GM18868 (cell line): ENCODE measurements around the gene SPDEF.

Source experiments
- ATAC-seq: cut with Tn5 transposase; IDR thresholded peaks from one replicate; pipeline ENCODE4 v1.9.1; 2021; ENCODE audit warnings: mild to moderate bottlenecking, moderate library complexity; ENCODE audit not compliant: unreplicated experiment

The SPDEF gene

DNA sequence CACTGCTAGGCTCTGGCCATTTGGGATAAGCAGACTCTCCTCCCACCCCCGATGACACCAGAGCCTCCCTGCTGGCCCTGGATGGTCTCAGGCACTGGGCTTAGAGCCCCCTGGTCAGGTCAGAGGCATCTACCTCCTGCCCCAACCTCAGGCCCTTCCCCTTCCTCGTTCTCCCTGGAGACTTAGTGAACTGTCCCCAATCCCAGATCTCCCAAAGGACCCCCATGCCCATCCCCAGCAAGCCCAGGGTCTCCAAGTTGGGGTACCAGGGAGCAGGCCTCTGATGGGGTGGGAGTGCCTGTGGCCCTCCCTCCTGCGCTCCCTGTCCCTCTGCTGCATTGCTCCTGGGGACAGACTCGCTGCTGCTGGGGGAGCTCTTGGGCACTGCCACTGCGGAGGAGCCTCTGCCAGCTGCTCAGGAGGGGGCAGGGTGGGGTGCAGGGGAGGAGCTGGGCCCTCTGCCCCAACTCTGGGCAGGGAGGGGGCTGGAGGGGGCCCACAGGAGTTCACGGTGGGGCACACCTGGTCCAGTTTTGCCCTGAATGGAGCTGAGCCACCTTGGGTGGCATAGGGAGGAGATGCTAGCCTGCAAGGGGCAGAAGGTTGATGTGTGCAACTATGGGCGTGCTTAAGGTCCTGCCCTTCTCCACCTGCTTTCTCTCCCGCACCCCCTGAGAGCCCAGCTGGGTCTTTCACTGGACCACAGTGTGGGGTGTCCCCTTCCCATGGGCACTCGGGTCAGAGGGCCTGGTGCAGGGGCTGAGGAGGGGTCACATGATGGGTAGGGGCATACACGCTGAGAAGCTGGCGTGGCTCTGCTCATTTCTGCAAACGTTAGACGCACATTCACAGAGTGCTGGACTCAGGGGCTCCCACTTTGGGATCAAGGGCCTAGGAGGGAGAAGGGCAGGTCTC is 40.4 kb downstream of the SPDEF start:
- no peak for ATAC-seq

DNA sequence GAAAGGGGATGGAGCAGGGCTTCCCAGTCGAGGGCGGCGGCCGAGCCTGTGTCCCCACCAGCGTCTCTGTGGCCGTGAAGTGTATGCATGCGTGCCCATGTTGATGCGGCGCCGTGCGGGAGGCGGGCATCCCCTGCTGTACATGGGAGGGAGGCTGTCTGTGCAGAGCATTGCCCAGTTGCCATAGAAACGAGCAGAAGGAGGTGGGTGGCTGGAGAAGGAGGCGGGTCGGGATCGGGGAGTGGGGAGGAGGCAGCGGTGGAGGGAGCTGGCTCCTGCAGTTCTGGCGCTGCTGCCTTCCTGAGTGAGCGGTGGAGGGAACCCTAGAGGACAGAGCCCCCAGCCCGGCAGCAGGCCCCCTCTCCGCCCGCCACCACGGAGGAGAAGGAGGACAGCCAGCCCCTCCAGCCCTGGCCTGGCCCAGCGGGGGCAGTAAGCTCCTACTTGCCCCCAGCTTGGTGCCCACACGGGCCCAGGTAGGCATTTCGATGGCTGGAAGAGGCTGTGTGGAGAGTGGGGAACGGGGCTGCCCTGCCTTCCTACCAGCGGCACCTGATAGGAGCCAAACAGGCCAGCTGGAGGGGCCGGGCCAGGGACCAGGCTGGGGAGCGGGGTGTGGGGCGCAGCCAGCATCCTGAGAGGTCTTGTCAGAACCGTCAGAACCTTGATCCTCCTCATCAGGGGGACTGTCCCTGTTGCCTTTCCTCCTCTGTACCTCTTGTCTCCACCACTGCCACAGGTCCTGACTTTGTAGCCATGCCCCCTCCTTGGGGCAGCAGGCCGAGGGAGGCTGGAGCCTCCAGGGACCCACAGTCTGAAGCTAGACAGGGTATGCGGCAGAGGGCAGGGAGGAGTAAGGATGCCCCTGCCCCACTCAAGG is 41.3 kb downstream of the SPDEF start:
- ATAC-seq = no peak

DNA sequence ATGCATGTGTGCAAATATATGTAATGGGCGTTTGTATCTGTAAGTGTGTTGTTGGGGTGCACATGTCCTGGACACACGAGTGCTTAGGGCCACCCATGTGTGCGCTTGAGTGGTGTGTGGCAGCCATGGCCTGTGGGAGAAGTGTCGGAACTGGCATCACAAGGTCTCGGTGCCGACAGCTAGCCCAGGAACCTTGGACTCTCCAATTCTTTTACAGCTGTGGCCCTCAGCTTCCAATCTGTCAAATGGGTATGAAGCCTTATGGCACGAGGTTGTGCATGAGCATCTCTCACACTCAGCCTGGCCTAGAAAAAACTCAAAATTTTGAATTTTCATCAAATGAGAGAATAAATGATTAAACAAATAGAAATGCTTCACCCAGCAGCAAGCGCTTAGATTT is 42.0 kb downstream of the SPDEF start:
- no peak for ATAC-seq

DNA sequence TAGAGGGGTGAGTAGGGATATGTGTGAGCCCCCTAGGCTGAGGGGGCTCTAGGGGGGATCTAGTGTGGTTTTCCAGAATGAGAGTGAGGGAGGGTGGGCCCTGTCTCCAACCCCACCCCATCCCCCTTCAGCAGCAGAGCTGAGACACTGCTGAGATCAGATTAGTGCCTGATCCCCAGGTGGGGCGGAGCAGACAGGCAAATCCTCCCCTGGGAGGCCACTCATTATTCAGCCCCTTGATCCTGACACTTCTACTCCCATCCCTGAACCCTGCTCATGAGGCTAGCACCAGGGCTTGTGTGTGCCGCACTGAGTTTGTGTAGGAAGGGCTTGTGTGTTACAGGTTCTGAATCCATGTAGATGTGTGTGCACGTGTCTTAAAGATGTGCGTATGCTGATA is 42.5 kb downstream of the SPDEF start:
- ATAC-seq = no peak

DNA sequence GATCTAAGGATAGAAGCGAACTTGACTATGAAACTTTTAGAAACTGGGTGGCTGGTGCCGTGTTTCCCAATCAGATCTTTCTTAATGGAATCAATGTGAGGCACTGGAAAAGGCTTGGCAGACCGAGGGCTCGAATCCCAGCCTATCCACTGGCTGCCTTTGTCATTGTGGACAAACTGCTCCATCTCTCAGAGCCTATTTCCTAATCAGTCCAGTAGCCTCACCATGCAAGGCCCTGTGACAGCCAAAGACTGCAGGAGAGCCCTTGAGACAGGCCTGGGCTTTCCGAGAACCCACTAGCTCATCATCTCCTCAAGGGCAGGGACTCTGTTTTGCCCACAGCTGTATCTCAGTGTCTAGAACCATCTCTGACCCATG is 43.4 kb downstream of the SPDEF start:
- ATAC-seq = no peak

DNA sequence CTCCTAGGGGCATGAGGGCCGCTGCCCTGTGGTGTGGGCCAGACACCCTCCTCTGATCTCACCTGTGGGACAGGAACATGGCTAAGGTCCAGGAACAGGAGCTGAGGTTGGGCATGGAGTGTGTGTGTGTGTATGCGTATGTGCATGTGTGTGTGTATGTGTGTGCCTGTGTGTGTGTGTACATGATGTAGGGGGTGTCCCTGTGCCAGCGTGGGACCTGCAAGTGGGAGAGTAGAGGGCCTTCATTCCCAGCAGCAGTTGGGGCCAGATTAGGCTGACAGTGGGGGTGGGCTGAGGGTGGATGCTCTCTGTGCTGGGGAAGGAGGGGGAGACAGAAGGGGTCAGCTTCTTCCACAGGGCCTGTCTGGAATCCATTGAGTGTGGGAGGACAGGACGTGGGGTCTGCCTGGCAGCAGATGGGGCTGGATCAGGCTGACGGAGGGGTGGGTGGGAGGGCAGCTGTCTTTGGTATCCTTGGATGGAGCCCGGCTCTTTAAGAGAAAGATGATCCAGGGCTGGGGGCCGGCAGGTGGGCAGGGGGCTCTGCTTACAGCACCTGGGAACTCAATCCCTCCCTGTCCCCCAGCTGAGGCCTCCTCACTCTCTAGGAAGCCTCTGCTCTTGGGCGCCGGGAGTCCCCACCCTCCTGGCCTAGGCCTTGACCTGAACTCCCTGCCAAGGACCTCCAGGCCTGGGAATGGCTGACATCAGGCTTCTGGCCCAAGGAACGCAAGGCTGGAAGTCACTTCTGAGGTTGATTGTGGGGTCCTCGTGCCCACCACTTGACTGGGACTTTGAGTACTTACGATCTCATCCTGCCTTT is 44.0 kb downstream of the SPDEF start:
- ATAC-seq = no peak

DNA sequence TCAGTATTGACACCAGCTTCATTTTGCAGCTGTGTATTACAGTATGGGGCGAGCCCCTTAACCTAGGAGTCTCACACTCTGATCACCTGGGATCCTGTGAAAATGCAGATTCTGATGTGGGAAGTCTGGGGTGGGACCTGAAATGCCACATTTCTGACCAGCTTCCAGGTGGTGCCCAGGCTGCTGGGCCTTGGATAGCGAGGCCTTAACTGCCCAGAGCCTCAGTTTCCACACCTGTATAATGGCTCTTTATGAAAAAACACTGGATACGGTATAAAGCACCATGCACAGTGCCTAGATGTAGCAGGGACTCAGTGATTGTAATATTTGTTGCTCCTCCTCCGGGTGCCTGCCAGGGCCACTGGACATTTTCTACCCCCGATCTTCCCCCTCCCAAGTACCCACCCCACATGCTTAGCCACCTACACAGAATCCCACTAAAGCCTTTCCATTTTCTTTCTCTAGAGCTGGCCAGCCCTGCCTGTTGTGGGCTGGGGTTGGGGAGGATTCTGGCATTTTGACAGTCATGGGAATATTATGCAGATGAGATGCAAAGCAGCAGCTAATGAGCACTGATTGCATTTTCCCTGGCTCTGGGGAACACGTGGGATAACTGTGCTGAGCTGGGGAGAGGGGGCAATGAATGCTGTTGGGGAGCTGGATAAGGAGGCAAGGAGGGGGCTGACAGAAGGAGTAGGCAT is 44.8 kb downstream of the SPDEF start:
- ATAC-seq = no peak

DNA sequence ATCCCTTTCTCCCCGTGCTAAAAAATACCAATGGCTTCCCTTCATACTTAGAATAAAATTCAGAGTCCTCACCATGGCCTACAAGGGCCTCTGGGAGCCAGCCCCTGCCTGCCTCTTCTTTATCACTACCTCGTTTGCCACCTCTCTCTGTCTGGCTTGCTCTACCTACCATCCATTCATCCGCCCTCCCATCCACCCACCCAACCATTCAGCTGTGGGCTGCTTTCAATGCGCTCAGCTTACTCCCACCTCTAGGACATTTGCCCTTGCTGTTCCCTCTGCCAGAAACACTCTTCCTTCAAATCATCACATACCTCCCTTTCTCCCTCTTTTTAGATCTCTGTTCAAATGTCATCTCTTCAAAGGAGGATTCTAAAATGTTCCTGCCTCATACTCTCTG is 45.8 kb downstream of the SPDEF start:
- ATAC-seq = no peak

DNA sequence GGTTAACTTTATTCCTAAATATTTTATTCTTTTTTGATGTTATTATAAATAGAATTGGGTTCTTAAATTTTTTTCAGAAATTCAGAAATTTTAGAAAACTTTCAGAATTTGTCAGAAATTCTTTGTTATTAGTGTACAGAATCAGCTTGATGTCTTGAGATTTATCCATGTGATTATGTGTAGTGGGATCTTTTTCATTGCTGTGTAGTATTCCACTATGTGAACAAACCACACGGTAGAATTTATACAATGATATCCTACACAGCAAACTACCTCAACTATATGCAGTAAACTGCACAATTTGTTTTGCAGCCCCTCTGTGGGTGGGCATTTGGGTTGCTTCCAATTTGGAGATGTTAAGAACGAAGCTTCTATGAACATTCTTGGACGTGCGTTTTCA is 46.3 kb downstream of the SPDEF start:
- no peak for ATAC-seq

DNA sequence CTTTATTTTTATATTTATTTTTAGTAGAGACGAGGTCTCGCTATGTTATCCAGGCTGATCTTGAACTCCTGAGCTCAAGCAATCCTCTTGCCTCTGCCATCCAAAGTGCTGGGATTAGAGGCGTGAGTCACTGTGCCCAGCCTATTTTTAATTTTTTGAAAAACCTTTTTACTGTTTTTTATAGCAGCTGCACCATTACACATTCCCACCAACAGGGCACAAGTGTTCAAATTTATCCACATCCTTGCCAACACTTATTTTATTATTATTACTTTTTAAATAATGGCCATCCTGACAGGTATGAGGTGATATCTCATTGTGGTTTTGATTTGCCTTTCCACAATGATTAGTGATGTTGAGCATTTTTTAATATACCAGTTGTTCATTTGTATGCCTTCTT is 47.7 kb downstream of the SPDEF start:
- ATAC-seq = no peak

DNA sequence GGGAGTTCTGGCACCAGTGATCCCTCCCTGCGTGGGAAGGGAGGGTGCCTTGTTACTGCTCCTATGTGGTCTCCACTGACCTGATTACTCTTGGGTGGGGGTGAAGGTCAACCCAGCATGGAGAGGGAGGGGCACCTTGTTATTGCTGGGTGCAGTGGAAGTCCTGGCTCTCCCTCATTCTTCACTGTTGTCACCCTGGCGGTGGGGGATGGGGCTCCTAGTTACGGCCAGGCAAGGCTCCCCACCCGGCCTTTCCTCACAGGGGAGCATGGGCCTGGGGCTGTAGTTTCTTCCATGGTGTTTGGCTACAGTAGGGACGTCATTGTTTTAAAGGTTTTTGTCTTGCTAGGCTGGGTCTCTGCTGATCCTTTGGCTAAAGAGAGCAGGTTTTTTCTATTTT is 49.4 kb downstream of the SPDEF start:
- no peak for ATAC-seq

DNA sequence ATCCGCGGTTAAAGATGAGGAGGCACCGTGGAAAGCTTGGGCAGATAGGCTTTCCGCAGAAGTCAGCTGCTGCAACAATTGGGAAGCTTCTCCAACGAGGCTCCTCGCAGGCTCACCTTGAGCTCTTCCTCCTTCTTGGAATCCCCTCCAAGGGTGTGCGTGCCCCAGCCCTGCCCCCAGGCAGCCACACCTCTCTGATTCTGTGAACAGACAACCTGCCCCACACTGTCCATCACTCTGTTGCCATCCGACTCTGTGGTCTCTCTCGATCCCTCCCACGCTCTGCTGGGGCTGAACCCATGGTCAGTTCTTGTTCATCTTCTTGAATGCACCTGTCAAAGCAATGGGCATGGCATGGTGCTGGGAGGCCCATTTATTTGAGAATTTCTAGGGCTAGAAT is 58.7 kb downstream of the SPDEF start:
- ATAC-seq = no peak

DNA sequence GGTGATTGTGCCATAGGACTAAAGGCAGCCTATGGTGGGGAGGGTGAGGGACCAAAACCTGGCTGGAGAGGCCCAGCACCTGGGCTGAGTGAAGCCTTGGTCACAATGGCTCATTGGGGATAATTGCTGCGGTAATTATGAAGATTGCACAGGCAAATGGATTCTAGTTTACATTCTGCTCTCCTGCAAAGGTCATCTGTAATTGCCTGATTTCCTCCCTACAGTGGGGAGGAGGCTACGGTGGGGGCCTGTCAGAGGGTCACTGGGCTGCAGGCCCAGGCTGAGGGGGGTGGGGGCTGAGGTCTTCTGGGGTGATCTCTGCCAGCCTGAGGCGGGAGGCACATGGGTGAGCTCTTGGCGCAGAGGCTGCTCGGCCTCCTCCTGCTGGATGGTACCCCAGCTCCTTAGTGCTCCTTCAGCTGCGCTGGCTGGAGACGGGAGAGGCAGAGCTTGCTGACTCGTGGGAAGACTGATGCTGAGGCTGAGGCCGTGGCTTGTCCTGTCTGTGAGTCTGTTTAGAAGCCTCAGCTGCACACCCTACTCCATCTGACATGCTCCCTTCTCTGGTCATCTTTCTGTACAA is 59.9 kb downstream of the SPDEF start:
- ATAC-seq = no peak

DNA sequence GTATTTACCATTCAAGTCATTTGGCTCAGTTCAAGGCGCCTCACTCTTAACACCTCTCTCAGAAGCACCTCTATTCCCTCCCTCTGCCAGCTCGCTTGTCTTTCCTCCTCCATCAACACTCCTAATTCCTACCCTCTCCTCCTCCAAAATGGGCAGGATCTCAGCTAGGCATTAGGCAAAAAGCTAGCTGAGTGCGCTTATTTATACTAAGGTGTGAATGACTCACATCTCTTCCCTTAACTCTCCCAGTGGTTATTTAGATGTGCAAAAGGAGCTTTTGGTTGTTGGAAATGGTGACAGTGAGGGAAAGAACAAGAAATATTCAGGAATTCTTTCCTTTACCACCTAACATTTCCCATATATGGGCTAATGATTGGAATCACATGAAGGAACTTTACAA is 61.2 kb downstream of the SPDEF start:
- no peak for ATAC-seq

DNA sequence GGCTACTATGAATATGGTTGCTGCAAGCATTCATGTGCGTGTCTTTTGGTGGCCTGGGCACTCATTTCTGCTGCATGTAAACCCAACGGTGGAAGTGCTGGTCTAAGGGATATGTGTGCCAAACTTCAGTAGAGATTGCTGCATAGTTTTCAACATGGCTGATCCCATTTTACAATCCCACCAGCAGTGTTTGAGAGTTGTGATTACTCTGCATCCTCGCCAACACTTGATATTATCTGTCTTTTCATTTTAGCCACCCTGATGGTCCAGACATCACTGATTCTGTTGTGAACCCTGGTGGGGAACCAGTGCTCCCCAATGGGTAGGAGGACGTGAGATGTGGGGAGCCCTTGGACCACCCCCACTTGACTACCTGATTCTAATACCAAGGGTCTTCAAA is 62.8 kb downstream of the SPDEF start:
- ATAC-seq = no peak

DNA sequence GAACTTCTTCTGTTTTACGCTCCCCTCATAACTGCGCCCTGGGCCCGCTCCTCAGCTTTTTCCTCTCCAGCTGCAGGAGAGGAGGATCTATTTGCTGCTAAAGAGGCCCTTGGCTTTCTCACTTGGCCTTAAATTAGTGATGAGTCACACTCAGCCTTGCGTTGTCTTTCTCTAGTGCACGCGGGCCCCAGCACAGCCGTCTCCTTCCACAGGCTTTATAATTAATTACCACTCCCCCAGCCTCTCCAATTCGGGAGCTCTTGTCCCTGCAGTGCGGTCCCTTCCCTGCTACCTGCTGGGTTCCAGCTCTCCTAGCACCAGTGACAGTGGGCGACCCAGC is 65.1 kb downstream of the SPDEF start:
- ATAC-seq = no peak

DNA sequence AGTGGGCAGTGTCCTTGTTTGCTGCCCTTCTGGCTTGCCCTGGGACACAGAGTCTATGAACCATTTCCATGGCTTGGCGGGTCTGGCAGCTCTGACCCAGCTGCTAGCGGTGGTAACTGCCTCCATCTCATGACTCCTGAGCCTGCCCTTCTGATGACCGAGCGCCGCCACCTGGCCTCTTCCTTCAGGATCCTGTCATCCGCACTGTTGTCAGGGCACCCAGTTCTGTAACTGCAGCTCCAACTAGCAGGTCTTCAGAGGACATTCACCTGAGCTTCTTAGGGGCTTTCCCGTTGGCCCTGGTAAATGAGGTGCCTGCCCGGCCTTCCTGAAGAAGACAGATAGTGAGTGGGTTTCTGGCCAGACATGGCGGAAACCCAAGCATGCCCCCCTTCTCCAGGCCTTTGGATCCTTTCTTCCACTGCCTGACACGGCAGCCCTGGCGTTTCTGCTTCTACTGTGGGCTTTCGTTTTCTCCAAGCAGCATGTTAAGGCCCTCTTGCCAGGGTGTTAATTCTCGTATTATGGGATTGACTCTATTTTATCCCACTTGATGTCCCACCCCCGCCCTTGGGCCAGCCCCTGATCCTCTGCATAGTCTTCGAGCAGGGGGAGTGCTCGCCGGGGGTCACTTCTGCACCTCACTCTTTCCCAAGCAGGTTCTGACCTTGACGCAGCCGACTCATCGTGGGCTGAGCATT is 65.6 kb downstream of the SPDEF start:
- no peak for ATAC-seq

DNA sequence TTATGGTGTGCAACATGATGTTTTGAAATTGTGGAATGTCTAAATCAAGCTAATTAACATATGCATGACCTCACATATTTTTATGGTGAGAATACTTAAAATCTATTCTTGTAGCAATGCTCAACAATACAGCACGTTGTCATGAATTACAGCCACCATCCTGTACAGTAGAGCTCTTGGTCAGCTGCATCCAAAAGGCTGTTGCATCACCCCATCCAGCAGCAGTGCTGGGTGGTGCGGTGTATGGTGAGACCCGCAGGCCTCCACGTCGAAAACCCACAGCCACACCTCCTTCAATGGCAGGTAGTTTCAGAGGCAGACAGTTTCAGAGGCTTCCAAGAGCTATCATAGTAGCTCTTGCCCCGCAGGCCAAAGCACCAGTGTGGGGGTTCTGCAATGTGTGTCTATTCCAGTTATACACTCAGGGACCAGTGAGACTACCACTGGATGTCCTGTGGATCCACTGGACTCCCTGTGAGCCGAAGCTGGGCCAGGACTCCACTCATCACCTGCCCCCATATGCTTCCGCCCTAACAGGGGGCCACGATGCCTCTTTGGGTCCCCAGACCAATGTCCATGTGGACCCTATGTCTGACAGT is 66.8 kb downstream of the SPDEF start:
- ATAC-seq = no peak
